ENCODE data around the gene ZNF740.
"Not testable (repeated sequence)": the region's sequence is repeated elsewhere in the genome, so short reads cannot be mapped to it uniquely, and the experiment has no call there.

The ZNF740 gene

GRCh38 chr12:53160000-53160399 is 20.5 kb upstream of the ZNF740 start:
- H3K27me3 ChIP-seq (ENCODE audit: insufficient read depth, low read length), result no peaks in the 10 kb centered on the region
- H3K4me1 ChIP-seq (ENCODE audit: control insufficient read depth, insufficient read depth, low read length, unreplicated experiment), result no peaks in the 10 kb centered on the region
- no peak overlapping the region for H3K4me3 ChIP-seq (ENCODE audit: low read depth, low read length)
- H3K79me2 ChIP-seq (ENCODE audit: control insufficient read depth, insufficient read depth, low read length, unreplicated experiment), result no peaks in the 10 kb centered on the region
- H3K36me3 ChIP-seq (ENCODE audit: insufficient read depth, low read length), result no peaks in the 10 kb centered on the region
- no peak overlapping the region for H3K27ac ChIP-seq (ENCODE audit: low read depth, low read length)
- H2AFZ ChIP-seq (ENCODE audit: low read length, unreplicated experiment), result no peak overlapping the region

GRCh38 chr12:53160673-53161072 is 19.8 kb upstream of the ZNF740 start:
- H3K36me3 ChIP-seq (ENCODE audit: insufficient read depth, low read length), result no peaks in the 10 kb centered on the region
- H3K4me3 ChIP-seq (ENCODE audit: low read depth, low read length), result no peak overlapping the region
- no peaks in the 10 kb centered on the region for H3K27me3 ChIP-seq (ENCODE audit: insufficient read depth, low read length)
- no peaks in the 10 kb centered on the region for H3K4me1 ChIP-seq (ENCODE audit: control insufficient read depth, insufficient read depth, low read length, unreplicated experiment)
- no peaks in the 10 kb centered on the region for H3K79me2 ChIP-seq (ENCODE audit: control insufficient read depth, insufficient read depth, low read length, unreplicated experiment)
- H3K27ac ChIP-seq (ENCODE audit: low read depth, low read length), result no peak overlapping the region
- H2AFZ ChIP-seq (ENCODE audit: low read length, unreplicated experiment), result no peak overlapping the region

GRCh38 chr12:53161119-53161911 is 19.2 kb upstream of the ZNF740 start:
- Histone ChIP-seq H3K4me1 (ENCODE audit: control insufficient read depth, insufficient read depth, low read length, unreplicated experiment) (no peaks in the 10 kb centered on the region), H3K27me3 (ENCODE audit: insufficient read depth, low read length) (no peaks in the 10 kb centered on the region), H3K4me3 (ENCODE audit: low read depth, low read length) (no peak overlapping the region), H3K79me2 (ENCODE audit: control insufficient read depth, insufficient read depth, low read length, unreplicated experiment) (no peaks in the 10 kb centered on the region), H3K36me3 (ENCODE audit: insufficient read depth, low read length) (no peaks in the 10 kb centered on the region), H2AFZ (ENCODE audit: low read length, unreplicated experiment) (no peak overlapping the region), H3K27ac (ENCODE audit: low read depth, low read length) (no peak overlapping the region)

GRCh38 chr12:53163008-53163407 is 17.5 kb upstream of the ZNF740 start:
- not testable (repeated sequence) for H3K79me2 ChIP-seq (ENCODE audit: control insufficient read depth, insufficient read depth, low read length, unreplicated experiment); H3K4me1 ChIP-seq (ENCODE audit: control insufficient read depth, insufficient read depth, low read length, unreplicated experiment); H3K36me3 ChIP-seq (ENCODE audit: insufficient read depth, low read length); H3K4me3 ChIP-seq (ENCODE audit: low read depth, low read length); H3K27ac ChIP-seq (ENCODE audit: low read depth, low read length); H2AFZ ChIP-seq (ENCODE audit: low read length, unreplicated experiment); H3K27me3 ChIP-seq (ENCODE audit: insufficient read depth, low read length)

GRCh38 chr12:53166837-53167236 is 13.7 kb upstream of the ZNF740 start:
- peaks cover 10% of the 10 kb centered on the region for H3K4me1 ChIP-seq (ENCODE audit: control insufficient read depth, insufficient read depth, low read length, unreplicated experiment)
- no peaks in the 10 kb centered on the region for H3K27me3 ChIP-seq (ENCODE audit: insufficient read depth, low read length)
- H2AFZ ChIP-seq (ENCODE audit: low read length, unreplicated experiment), result no peak overlapping the region
- H3K4me3 ChIP-seq (ENCODE audit: low read depth, low read length), result no peak overlapping the region
- no peaks in the 10 kb centered on the region for H3K36me3 ChIP-seq (ENCODE audit: insufficient read depth, low read length)
- no peaks in the 10 kb centered on the region for H3K79me2 ChIP-seq (ENCODE audit: control insufficient read depth, insufficient read depth, low read length, unreplicated experiment)
- no peak overlapping the region for H3K27ac ChIP-seq (ENCODE audit: low read depth, low read length)

GRCh38 chr12:53169644-53170043 is 10.9 kb upstream of the ZNF740 start:
- H3K4me3 ChIP-seq (ENCODE audit: low read depth, low read length), result no peak overlapping the region
- no peak overlapping the region for H3K27ac ChIP-seq (ENCODE audit: low read depth, low read length)
- H3K27me3 ChIP-seq (ENCODE audit: insufficient read depth, low read length), result no peaks in the 10 kb centered on the region
- H3K4me1 ChIP-seq (ENCODE audit: control insufficient read depth, insufficient read depth, low read length, unreplicated experiment), result peaks cover 23% of the 10 kb centered on the region
- no peaks in the 10 kb centered on the region for H3K36me3 ChIP-seq (ENCODE audit: insufficient read depth, low read length)
- H2AFZ ChIP-seq (ENCODE audit: low read length, unreplicated experiment), result no peak overlapping the region
- no peaks in the 10 kb centered on the region for H3K79me2 ChIP-seq (ENCODE audit: control insufficient read depth, insufficient read depth, low read length, unreplicated experiment)

GRCh38 chr12:53170215-53170614 is 10.3 kb upstream of the ZNF740 start:
- no peak overlapping the region for H2AFZ ChIP-seq (ENCODE audit: low read length, unreplicated experiment)
- no peak overlapping the region for H3K4me3 ChIP-seq (ENCODE audit: low read depth, low read length)
- H3K27ac ChIP-seq (ENCODE audit: low read depth, low read length), result no peak overlapping the region
- H3K79me2 ChIP-seq (ENCODE audit: control insufficient read depth, insufficient read depth, low read length, unreplicated experiment), result no peaks in the 10 kb centered on the region
- H3K36me3 ChIP-seq (ENCODE audit: insufficient read depth, low read length), result no peaks in the 10 kb centered on the region
- peaks cover 29% of the 10 kb centered on the region for H3K4me1 ChIP-seq (ENCODE audit: control insufficient read depth, insufficient read depth, low read length, unreplicated experiment)
- no peaks in the 10 kb centered on the region for H3K27me3 ChIP-seq (ENCODE audit: insufficient read depth, low read length)

- Histone ChIP-seq H3K27me3 (ENCODE audit: insufficient read depth, low read length) (no peaks in the 10 kb centered on the region), H3K36me3 (ENCODE audit: insufficient read depth, low read length) (no peaks in the 10 kb centered on the region), H3K79me2 (ENCODE audit: control insufficient read depth, insufficient read depth, low read length, unreplicated experiment) (no peaks in the 10 kb centered on the region), H2AFZ (ENCODE audit: low read length, unreplicated experiment) (no peak overlapping the region), H3K27ac (ENCODE audit: low read depth, low read length) (no peak overlapping the region), H3K4me3 (ENCODE audit: low read depth, low read length) (no peak overlapping the region), H3K4me1 (ENCODE audit: control insufficient read depth, insufficient read depth, low read length, unreplicated experiment) (peaks cover 34% of the 10 kb centered on the region)
Observed at GRCh38 chr12:53170876-53171724, 9.4 kb upstream of the ZNF740 start.

- Histone ChIP-seq H3K27me3 (ENCODE audit: insufficient read depth, low read length) (no peaks in the 10 kb centered on the region), H3K4me3 (ENCODE audit: low read depth, low read length) (no peak overlapping the region), H3K4me1 (ENCODE audit: control insufficient read depth, insufficient read depth, low read length, unreplicated experiment) (peaks cover 34% of the 10 kb centered on the region), H3K79me2 (ENCODE audit: control insufficient read depth, insufficient read depth, low read length, unreplicated experiment) (no peaks in the 10 kb centered on the region), H3K36me3 (ENCODE audit: insufficient read depth, low read length) (no peaks in the 10 kb centered on the region), H3K27ac (ENCODE audit: low read depth, low read length) (no peak overlapping the region), H2AFZ (ENCODE audit: low read length, unreplicated experiment) (no peak overlapping the region)
Observed at GRCh38 chr12:53171725-53172329, 8.7 kb upstream of the ZNF740 start.

GRCh38 chr12:53172352-53172751 is 8.2 kb upstream of the ZNF740 start:
- no peak overlapping the region for H3K27ac ChIP-seq (ENCODE audit: low read depth, low read length)
- H3K4me1 ChIP-seq (ENCODE audit: control insufficient read depth, insufficient read depth, low read length, unreplicated experiment), result peaks cover 34% of the 10 kb centered on the region
- H3K79me2 ChIP-seq (ENCODE audit: control insufficient read depth, insufficient read depth, low read length, unreplicated experiment), result no peaks in the 10 kb centered on the region
- no peak overlapping the region for H3K4me3 ChIP-seq (ENCODE audit: low read depth, low read length)
- no peak overlapping the region for H2AFZ ChIP-seq (ENCODE audit: low read length, unreplicated experiment)
- H3K27me3 ChIP-seq (ENCODE audit: insufficient read depth, low read length), result no peaks in the 10 kb centered on the region
- no peaks in the 10 kb centered on the region for H3K36me3 ChIP-seq (ENCODE audit: insufficient read depth, low read length)

All from ACC112 (cell line).